GM10847 (cell line): ENCODE data around the gene EGFL7.

Source experiments
- POLR2A ChIP-seq: IDR thresholded peaks from 2 replicates; pipeline ENCODE4 v1.6.1; 2011; ENCODE audit not compliant: insufficient read length; ENCODE audit errors: extremely low read depth

The EGFL7 gene

GRCh38 chr9:136700304-136700703, 37.6 kb downstream of the EGFL7 start:
- no peak for TF ChIP-seq POLR2A

GRCh38 chr9:136700959-136701667, 38.4 kb downstream of the EGFL7 start:
- no peak for TF ChIP-seq POLR2A

GRCh38 chr9:136701668-136702053, 38.9 kb downstream of the EGFL7 start:
- TF ChIP-seq POLR2A = no peak

DNA sequence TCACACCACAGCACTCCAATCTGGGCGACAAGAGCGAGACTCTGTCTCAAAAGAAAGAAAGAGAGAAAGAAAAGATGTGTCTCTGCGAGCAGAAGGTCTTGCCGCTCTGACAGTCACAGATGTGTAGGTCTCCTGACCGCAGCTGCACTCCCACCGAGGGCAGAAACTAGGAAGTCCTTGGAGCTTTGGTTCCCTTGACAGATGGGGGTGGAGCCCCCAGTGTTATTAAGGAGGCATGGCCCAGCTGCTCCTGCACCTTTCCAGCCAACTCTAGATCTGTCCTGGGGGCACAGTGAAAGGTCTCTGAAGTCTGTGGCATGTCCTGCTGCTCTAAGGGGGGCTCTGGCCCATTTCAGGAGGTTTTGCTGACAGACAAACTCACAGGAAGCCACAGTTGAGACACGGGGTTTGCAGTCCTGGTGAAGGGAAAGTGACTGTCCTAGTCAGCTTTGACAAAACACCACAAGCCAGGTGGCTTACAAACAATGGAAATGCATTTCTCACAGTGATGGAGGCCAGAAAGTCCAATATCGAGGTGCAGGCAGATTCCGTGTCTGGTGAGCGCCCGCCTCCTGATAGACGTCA, 40.7 kb downstream of the EGFL7 start:
- no peak for TF ChIP-seq POLR2A

GRCh38 chr9:136705564-136705963, 42.8 kb downstream of the EGFL7 start:
- no peak for TF ChIP-seq POLR2A

- TF ChIP-seq POLR2A = no peak
Measured at GRCh38 chr9:136707011-136707410, 44.3 kb downstream of the EGFL7 start.

DNA sequence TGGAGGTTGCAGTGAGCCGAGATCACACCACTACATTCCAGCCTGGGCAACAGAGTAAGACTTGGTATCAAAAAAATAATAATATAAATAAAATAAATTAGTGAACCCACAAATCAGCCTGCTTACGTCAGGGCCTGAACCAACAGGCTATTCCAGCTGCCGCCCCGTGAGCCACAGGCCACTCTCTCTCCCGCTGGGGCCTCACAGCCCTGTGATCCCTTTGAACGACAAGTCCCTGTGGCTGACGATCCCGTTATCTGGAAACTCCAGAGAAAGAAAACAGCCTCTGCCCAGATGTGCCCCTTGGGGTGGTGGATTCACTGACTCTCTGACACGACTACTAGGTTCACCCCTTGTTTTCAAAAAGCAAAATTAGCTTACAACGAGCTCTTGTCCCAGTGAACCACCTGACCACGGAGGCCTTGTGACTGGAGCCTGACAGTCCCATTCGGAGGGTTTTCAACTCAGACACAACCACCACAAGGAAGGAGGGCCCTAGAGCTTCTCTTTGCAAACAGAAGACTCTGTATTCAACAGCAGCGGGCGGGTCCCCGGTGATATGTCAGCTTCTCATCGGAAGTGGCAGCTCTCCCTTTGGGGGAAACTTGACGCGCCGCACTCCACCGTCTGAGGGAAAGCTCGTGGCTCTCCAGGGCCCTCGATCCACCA, 45.3 kb downstream of the EGFL7 start:
- TF ChIP-seq POLR2A = no peak

GRCh38 chr9:136709454-136710109, 46.9 kb downstream of the EGFL7 start:
- no peak for TF ChIP-seq POLR2A

DNA sequence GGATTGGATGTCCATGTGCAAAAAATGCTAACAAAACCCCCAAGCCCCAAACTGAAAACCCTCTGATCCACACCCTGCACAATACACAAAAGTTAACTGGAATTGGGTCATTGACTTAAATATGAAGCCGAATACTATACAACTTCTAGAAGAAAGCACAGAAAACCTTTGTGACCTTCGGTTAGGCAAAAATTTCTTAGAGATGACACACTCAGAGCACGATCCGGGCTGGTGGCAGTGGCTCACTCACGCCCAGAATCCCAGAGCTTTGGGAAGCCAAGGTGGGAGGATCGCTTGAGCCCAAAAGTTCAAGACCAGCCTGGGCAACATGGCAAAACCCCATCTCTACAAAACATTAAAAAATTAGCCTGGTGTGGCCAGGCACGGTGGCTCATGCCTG, 47.8 kb downstream of the EGFL7 start:
- no peak for TF ChIP-seq POLR2A

- no peak for TF ChIP-seq POLR2A
Measured at GRCh38 chr9:136711751-136712689, 49.3 kb downstream of the EGFL7 start, which contains the start of gene DIPK1B. DIPK1B (plus strand) TSS chr9:136712572; CDS start chr9:136712666, 94 bp downstream.

GRCh38 chr9:136712690-136713544, 50.2 kb downstream of the EGFL7 start:
- TF ChIP-seq POLR2A = no peak

DNA sequence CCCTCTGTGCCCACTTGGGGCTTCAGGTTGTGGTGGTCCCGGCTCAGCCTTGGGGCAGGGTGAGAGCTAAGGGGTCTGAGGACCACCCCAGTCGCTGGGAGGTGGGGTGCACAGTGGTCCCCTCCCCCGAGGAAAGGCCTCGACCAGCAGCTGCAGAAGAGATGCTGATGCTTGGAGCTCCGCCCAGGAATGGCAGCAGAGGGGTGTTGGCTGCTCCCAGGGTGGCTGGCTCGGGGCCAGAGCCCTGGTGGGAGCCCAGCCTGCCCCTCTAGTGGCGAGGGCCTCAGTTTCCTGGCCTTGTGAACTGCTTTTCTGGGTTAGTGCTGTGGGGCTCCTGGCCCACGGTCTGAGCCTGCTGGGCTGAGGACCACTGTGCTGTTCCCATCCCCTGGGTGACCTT, 50.8 kb downstream of the EGFL7 start:
- no peak for TF ChIP-seq POLR2A

DNA sequence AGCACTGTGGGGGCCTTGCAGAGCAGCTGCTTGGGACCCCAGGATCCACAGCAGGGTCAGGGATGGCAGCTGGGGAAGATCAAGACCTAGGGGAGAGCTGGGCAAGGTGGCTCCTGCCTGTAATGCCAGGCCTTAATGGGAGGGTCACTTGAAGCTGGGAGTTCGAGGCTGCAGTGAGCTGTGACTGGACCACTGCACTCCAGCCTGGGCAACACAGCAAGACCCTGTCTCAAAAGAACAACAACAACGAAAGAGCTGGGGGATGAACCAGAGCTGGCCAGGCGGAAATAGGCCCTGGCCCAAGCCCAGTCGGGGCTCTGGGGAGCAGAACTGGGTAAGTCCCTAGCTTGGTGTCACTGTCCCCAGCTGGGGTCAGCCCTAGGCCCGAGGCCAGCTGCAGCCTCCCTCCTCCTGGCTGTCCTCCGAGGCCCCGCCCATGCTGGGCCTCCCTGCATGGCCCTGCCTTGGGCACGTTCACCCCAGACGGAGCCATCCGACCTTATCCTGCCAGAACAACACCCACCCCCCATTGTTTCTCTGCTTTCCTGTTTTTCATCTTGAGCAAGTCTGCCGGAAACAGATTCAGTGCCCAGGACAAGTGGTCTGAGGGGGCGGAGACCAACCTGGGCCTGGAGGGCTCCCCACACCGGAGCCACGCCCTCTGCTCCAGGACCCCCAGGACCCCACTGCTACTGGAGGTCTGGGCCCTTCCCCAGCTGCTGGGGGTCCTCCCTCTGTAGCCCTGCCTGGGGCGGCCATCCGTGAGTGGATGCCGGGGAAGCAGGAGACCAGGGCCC, 51.6 kb downstream of the EGFL7 start:
- no peak for TF ChIP-seq POLR2A
